Measurements from ENCODE around the gene BCAR1. TPM values are rescaled to one million over a fixed set of nuclear protein-coding genes. Genes with fewer than 3 reads are reported as not detected.

The BCAR1 gene
- total and polyA plus RNA-seq, 10 of the 15 experiments (the other 5 are each of a cell fraction or from before 2014, with no cell fraction given): 0.13 to 14.1 (median 2.8) TPM; not detected in 1

DNA sequence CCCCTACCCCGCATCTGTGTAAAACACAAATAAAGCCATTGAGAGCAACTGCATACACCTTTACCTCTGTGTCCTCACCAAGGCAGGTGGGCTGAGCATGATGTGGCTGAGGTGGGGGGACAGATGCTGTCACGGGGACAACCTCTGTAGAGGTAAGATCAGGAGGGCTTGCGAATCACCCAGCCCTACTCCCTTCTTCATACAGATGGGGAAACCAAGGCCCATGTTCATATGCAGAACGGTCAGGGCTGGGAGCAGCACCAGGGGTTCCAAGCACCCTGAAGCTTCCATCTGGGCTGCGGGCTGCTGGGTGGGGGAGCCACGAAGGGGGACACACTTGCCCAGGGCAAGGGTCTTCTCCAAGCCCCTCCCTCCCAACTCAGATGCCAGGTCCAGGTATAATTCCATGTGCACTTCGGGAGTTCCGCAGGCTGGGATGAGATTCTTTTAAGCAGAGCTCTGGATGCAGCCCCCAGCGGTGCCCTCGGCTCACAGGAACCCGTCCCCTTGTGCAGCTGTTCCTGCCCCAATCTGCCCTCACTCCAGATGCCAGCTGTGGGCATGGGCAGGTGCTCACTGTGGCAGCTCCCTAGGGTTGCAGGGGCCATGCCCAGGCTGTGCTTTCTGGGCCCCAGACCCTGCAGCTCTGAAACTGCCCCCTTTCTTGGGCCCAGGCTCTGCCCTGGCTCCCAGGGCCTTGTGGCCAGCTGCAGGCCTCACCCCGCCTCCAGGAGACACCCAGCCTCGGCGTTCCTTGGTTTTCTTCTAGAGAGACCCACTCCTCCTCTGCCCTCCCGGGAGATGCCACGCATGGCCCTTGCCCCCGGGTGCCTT is 23.1 kb downstream of the BCAR1 start:
- BruUV-seq (replicated peaks): no TSS peak
- in situ Hi-C loops (cut with MboI): no loop called here
- Histone ChIP-seq H3K79me2 (ENCODE audit: control insufficient read depth, insufficient read depth, low read length) (no peaks in the 10 kb centered on the region), H3K27ac (ENCODE audit: control insufficient read depth, insufficient read depth) (no peak overlapping the region), H3K9me3 (replicated peaks; ENCODE audit: control insufficient read depth, insufficient read depth, low read length) (no peaks in the 10 kb centered on the region), H3K9ac (ENCODE audit: control insufficient read depth, insufficient read depth, low read length) (no peak overlapping the region), H3K4me1 (ENCODE audit: control insufficient read depth, insufficient read depth, low read length) (no peaks in the 10 kb centered on the region), H3K4me3 (no peak overlapping the region), H2AFZ (ENCODE audit: control insufficient read depth, low read depth, low read length) (no peak overlapping the region), H3K27me3 (replicated peaks in 1 of 2; ENCODE audit: control insufficient read depth in 2 of 2, insufficient read depth in 2 of 2, low read length in 1 of 2) (no peaks in the 10 kb centered on the region), H3K36me3 (ENCODE audit: control insufficient read depth in 2 of 2, insufficient read depth in 2 of 2, low read length in 1 of 2) (no peaks in the 10 kb centered on the region), H3K4me2 (ENCODE audit: control insufficient read depth, insufficient read depth) (no peak overlapping the region), H4K20me1 (ENCODE audit: control insufficient read depth, insufficient read depth) (no peaks in the 10 kb centered on the region)
- ChIA-PET RAD21 (ENCODE audit: unreplicated experiment) (no interaction called here), CTCF (interaction anchor here (8.7 kb wide), 1 partner anchor 30 kb away, joined by 79 read pairs; no protein-coding TSS in a partner anchor), SMC1A (ENCODE audit: uncharacterized antibody, unreplicated experiment) (no interaction called here), POLR2A (no interaction called here)
- DNase-seq (ENCODE audit: low read depth, low spot score) (no peak), FAIRE-seq (no peak), ATAC-seq (no peak; the same call in 2 of the 3 replicates)
- intact Hi-C loops (cut with micrococcal nuclease; ENCODE audit: unreplicated experiment): no loop called here
- WGBS (ENCODE audit: insufficient coverage, insufficient replicate concordance, low lambda C conversion rate, missing lambda C conversion rate): 68% methylated on average over 17 of the region's 17 CpGs
- TF ChIP-seq, protein P1, sequence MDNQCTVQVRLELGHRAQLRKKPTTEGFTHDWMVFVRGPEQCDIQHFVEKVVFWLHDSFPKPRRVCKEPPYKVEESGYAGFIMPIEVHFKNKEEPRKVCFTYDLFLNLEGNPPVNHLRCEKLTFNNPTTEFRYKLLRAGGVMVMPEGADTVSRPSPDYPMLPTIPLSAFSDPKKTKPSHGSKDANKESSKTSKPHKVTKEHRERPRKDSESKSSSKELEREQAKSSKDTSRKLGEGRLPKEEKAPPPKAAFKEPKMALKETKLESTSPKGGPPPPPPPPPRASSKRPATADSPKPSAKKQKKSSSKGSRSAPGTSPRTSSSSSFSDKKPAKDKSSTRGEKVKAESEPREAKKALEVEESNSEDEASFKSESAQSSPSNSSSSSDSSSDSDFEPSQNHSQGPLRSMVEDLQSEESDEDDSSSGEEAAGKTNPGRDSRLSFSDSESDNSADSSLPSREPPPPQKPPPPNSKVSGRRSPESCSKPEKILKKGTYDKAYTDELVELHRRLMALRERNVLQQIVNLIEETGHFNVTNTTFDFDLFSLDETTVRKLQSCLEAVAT (IDR thresholded peaks at IDR 0.05): no peak
- TF ChIP-seq MTA2 (IDR thresholded peaks at IDR 0.05; ENCODE audit: low read depth) (no peak), CHD1 (IDR thresholded peaks at IDR 0.05; ENCODE audit: low read depth, low read length) (no peak), EGR1 (IDR thresholded peaks at IDR 0.05; ENCODE audit: borderline replicate concordance in 1 of 2, low read depth in 2 of 2, low read length in 2 of 2) (no peak), RELA (IDR thresholded peaks at IDR 0.05; ENCODE audit: borderline replicate concordance, partially characterized antibody) (no peak), TCF3 (IDR thresholded peaks at IDR 0.05; ENCODE audit: borderline replicate concordance, insufficient read depth, low read depth, low read length) (no peak), SRF (IDR thresholded peaks at IDR 0.05; ENCODE audit: low read depth in 2 of 2, low read length in 2 of 2) (no peak)
- TF ChIP-seq, protein P2, sequence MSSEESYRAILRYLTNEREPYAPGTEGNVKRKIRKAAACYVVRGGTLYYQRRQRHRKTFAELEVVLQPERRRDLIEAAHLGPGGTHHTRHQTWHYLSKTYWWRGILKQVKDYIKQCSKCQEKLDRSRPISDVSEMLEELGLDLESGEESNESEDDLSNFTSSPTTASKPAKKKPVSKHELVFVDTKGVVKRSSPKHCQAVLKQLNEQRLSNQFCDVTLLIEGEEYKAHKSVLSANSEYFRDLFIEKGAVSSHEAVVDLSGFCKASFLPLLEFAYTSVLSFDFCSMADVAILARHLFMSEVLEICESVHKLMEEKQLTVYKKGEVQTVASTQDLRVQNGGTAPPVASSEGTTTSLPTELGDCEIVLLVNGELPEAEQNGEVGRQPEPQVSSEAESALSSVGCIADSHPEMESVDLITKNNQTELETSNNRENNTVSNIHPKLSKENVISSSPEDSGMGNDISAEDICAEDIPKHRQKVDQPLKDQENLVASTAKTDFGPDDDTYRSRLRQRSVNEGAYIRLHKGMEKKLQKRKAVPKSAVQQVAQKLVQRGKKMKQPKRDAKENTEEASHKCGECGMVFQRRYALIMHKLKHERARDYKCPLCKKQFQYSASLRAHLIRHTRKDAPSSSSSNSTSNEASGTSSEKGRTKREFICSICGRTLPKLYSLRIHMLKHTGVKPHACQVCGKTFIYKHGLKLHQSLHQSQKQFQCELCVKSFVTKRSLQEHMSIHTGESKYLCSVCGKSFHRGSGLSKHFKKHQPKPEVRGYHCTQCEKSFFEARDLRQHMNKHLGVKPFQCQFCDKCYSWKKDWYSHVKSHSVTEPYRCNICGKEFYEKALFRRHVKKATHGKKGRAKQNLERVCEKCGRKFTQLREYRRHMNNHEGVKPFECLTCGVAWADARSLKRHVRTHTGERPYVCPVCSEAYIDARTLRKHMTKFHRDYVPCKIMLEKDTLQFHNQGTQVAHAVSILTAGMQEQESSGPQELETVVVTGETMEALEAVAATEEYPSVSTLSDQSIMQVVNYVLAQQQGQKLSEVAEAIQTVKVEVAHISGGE (CRISPR knock-in tag; IDR thresholded peaks at IDR 0.05): no peak
